GM18951 (cell line): ENCODE results near the gene CLDN19.
"Not testable (repeated sequence)": the region's sequence is repeated elsewhere in the genome, so short reads cannot be mapped to it uniquely, and the experiment has no call there.

Source experiments
- POLR2A ChIP-seq: IDR thresholded peaks from 4 replicates; pipeline ENCODE4 v1.6.1; 2011; ENCODE audit warnings: mild to moderate bottlenecking; ENCODE audit not compliant: insufficient read length, insufficient read depth; ENCODE audit errors: extremely low read depth
- in situ Hi-C: fragments of 300-500 bp; cut with MboI; formaldehyde crosslinking; loops from one replicate; pipeline ENCODE4 v1.12.0; 2022; ENCODE audit warnings: low sequenced_read_pairs, mixed read lengths, inconsistent platforms; ENCODE audit not compliant: unreplicated experiment

The CLDN19 gene

GRCh38 chr1:42732126-42732680, 7.8 kb downstream of the CLDN19 start:
- no peak for TF ChIP-seq POLR2A
- in situ Hi-C loops, result loop anchor here (10.0 kb wide), 1 partner anchor 397 kb away; the partner anchor contains the start of gene FOXJ3

GRCh38 chr1:42731585-42731984, 8.5 kb downstream of the CLDN19 start:
- in situ Hi-C loops, result loop anchor here (10.0 kb wide), 1 partner anchor 397 kb away; the partner anchor contains the start of gene FOXJ3
- TF ChIP-seq POLR2A, result no peak

- in situ Hi-C loops, result loop anchor here (10.0 kb wide), 1 partner anchor 396 kb away; the partner anchor contains the start of gene FOXJ3
- TF ChIP-seq POLR2A, result no peak
Observed at GRCh38 chr1:42730988-42731387, 9.0 kb downstream of the CLDN19 start.

GRCh38 chr1:42730002-42730401, 10.0 kb downstream of the CLDN19 start:
- TF ChIP-seq POLR2A, result no peak
- in situ Hi-C loops, result loop anchor here (10.0 kb wide), 1 partner anchor 395 kb away; the partner anchor contains the start of gene FOXJ3

GRCh38 chr1:42725820-42726219, 14.2 kb downstream of the CLDN19 start:
- in situ Hi-C loops, result not testable (repeated sequence)

GRCh38 chr1:42723511-42723910, 16.5 kb downstream of the CLDN19 start:
- in situ Hi-C loops, result no loop called here
- TF ChIP-seq POLR2A, result no peak

GRCh38 chr1:42722403-42722802, 17.6 kb downstream of the CLDN19 start:
- in situ Hi-C loops, result not testable (repeated sequence)

- in situ Hi-C loops, result no loop called here
- no peak for TF ChIP-seq POLR2A
Observed at GRCh38 chr1:42721926-42722325, 18.1 kb downstream of the CLDN19 start.

- in situ Hi-C loops, result no loop called here
- TF ChIP-seq POLR2A, result no peak
Observed at GRCh38 chr1:42720868-42721267, 19.2 kb downstream of the CLDN19 start.

GRCh38 chr1:42714441-42714840, 25.6 kb downstream of the CLDN19 start:
- in situ Hi-C loops, result not testable (repeated sequence)

- in situ Hi-C loops, result no loop called here
- no peak for TF ChIP-seq POLR2A
Observed at GRCh38 chr1:42713293-42713692, 26.7 kb downstream of the CLDN19 start.

GRCh38 chr1:42712808-42713207, 27.2 kb downstream of the CLDN19 start:
- in situ Hi-C loops, result not testable (repeated sequence)

- in situ Hi-C loops, result no loop called here
- TF ChIP-seq POLR2A, result no peak
Observed at GRCh38 chr1:42703888-42704464, 36.1 kb downstream of the CLDN19 start.

- no peak for TF ChIP-seq POLR2A
- in situ Hi-C loops, result no loop called here
Observed at GRCh38 chr1:42700006-42700405, 40.0 kb downstream of the CLDN19 start.
